Measurements from ENCODE around the gene IFNGR2.

IFNGR2 gene

DNA sequence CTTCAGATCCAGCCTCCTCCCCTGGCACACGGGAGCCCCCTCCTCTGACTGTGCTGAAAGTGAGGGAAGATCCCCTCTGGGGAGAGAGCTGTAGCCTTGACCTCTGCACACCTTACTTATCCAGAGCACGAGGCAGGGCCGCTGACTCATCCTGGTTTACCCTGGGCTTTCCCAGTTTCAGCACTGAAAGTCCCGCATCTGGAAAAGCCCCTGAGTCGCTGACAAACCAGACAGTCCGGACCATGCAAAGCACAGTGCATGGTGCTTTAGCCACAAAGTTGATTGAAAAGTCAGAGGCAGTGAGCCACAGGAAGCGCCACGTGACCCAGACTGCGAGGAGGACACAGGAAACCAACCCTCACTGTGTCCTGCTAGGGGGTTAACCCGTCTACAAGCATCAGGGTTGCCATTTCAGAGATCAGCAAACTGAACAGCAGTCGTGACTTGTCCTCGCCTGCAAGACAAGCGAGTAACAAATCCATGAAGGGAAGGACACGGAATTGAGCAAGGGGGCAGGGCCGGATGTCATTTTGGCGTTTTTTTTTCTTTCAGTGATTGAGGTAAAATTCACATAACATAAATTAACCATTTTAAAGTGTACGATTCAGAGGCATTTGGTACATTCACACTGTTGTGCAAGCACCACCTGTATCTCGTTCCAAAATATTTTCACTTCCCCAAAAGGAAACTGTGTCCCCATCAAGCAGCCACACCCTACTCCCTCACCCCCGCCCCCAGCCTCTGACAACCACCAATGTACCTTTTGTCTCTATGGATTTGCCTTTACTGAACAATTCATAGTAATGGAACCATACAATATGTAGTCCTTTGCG, 19.9 kb upstream of the IFNGR2 start:
- Histone ChIP-seq H3K36me3 (no peaks in the 10 kb centered on the region), H3K9me3 (replicated peaks in 1 of 11) (no peaks in the 10 kb centered on the region), H3K4me3 (peak overlapping the region; percentile 28 to 64 (median 46); a peak in 17 of 20 replicates), H4K20me1 (no peaks in the 10 kb centered on the region), H3K4me1 (peaks cover 57 to 100% (median 93%) of the 10 kb centered on the region in 10 experiments), H3K9ac (peak overlapping the region; percentile 78 to 93 (median 87)), H3K27me3 (no peaks in the 10 kb centered on the region), H3K27ac (peak overlapping the region; percentile 87 to 99 (median 97)), H3K4me2 (peak overlapping the region; percentile 87 to 98 (median 95))
- peak in 9 of 11 experiments; percentile 65 to 95 (median 90); a peak in 18 of 22 replicates for TF ChIP-seq Cebpa-rat (IDR thresholded peaks at IDR 0.05)

DNA sequence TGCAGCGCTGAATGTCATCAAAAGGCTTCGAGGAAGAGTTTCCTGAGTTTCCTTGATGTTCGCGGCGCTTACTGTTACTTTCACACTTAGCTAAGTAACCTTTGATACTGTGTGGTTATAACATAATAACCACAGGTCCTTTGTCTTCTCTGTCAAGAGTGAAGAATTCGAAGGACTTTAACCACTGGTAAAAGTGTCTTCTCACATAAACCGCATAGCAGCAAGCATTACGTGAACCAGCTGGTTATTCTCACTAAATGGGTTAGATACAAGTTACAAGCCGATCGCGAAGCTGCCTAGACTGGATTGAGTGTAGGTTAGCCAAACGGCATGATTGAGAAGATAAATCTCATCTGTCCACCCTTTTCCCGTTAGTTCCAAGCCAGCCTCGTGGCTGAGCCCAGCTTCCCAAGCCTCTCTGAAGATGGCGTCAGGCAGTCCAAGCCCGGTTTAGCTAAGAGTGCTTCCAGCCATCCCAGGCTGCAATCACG, 18.3 kb upstream of the IFNGR2 start:
- Histone ChIP-seq H4K20me1 (no peaks in the 10 kb centered on the region), H3K9ac (peak overlapping the region in 10 of 11 experiments; percentile 21 to 93 (median 87); a peak in 15 of 22 replicates), H3K4me2 (peak overlapping the region; percentile 87 to 98 (median 95)), H3K27me3 (no peaks in the 10 kb centered on the region), H3K27ac (peak overlapping the region; percentile 87 to 99 (median 97); a peak in 21 of 22 replicates), H3K4me1 (peaks cover 50 to 100% (median 90%) of the 10 kb centered on the region in 10 experiments), H3K9me3 (replicated peaks in 1 of 11) (no peaks in the 10 kb centered on the region), H3K4me3 (no peak overlapping the region), H3K36me3 (no peaks in the 10 kb centered on the region)
- TF ChIP-seq Cebpa-rat (IDR thresholded peaks at IDR 0.05), result no peak

DNA sequence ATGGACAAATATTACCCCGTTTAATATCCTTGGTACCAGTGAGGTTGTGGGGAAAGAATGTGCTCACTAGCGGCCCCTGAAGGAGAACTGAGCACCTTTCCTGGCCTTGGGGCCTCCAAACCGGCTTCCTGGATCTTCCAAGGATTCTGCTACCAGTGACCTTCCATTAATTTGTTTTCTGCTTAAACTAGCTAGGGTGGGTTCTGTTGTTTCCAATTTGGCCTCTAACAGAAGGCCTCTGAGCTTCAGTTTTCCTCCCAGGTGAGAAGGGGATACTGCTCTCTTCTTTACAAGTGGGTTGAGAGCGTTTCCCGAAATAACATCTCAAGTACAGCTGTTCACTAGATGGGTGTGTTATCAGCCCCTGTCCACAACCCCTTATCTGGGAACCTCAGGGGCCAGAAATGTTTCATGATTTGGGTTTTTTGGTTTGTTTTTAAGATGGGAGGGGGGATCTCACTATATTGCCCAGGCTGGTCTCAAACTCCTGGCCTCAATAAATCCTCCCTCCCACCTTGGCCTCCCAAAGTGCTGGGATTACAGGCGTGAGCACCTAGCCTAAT, 16.9 kb upstream of the IFNGR2 start:
- Histone ChIP-seq H3K27ac (peak overlapping the region in 9 of 11 experiments; percentile 36 to 99 (median 96); a peak in 17 of 22 replicates), H3K9me3 (replicated peaks in 1 of 11) (no peaks in the 10 kb centered on the region), H4K20me1 (no peaks in the 10 kb centered on the region), H3K4me3 (no peak overlapping the region), H3K9ac (peak overlapping the region in 2 of 11 experiments; percentile 24 to 33; a peak in 4 of 22 replicates), H3K27me3 (no peaks in the 10 kb centered on the region), H3K4me2 (peak overlapping the region in 6 of 11 experiments; percentile 50 to 97 (median 80); a peak in 10 of 22 replicates), H3K36me3 (no peaks in the 10 kb centered on the region), H3K4me1 (peaks cover 36 to 100% (median 84%) of the 10 kb centered on the region in 10 experiments)
- no peak for TF ChIP-seq Cebpa-rat (IDR thresholded peaks at IDR 0.05)

DNA sequence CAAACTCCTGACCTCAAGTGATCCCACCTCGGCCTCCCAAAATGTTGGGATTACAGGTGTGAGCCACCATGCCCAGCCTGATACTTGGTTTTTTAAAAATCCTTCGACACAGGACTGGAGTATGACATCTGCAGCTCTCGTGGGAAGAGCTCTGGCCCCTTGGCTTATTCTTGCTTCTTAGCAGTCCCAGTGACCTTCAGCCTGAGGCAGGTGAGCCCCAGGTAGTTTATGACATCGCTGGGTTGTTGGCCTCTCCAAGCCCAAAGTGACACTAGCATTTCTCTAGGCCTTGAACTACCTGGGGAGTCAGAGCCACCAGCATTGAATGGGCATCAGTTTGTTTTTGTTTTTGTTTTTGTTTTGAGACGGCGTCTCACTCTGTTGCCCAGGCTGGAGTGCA, 15.9 kb upstream of the IFNGR2 start:
- Histone ChIP-seq H3K27me3 (no peaks in the 10 kb centered on the region), H3K4me3 (no peak overlapping the region), H3K4me1 (peaks cover 26 to 100% (median 83%) of the 10 kb centered on the region in 10 experiments), H3K9ac (peak overlapping the region in 5 of 11 experiments; percentile 20 to 76 (median 71); a peak in 8 of 22 replicates), H3K4me2 (peak overlapping the region in 7 of 11 experiments; percentile 63 to 97 (median 76); a peak in 13 of 22 replicates), H3K9me3 (replicated peaks in 1 of 11) (no peaks in the 10 kb centered on the region), H3K36me3 (no peaks in the 10 kb centered on the region), H4K20me1 (no peaks in the 10 kb centered on the region), H3K27ac (peak overlapping the region in 10 of 11 experiments; percentile 47 to 99 (median 93); a peak in 20 of 22 replicates)
- TF ChIP-seq Cebpa-rat (IDR thresholded peaks at IDR 0.05), result no peak

DNA sequence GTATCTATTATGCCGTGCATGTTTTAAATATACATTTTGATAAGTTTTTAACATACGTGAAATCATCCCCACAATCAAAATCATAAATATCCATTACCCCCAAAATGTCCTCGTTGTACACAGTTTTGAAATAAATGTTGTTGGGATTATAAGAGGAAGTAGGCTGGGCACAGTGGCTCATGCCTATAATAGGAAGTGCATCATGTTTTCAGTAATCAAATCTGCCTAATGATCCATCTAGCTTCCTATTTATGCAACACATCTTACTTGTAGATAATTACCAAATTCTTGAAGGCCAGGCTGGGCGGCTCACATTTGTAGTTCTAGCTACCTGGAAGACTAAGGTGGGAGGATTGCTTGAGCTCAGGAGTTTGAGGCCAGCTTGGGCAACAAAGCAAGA, 15.0 kb upstream of the IFNGR2 start:
- peaks cover 17 to 100% (median 82%) of the 10 kb centered on the region in 10 experiments for H3K4me1 ChIP-seq
- H3K4me3 ChIP-seq, result no peak overlapping the region
- peak overlapping the region in 10 of 11 experiments; percentile 21 to 97 (median 74); a peak in 19 of 22 replicates for H3K4me2 ChIP-seq
- H3K9ac ChIP-seq, result peak overlapping the region in 8 of 11 experiments; percentile 21 to 76 (median 64); a peak in 14 of 22 replicates
- H3K27ac ChIP-seq, result peak overlapping the region; percentile 41 to 99 (median 90)
- no peaks in the 10 kb centered on the region for H3K36me3 ChIP-seq
- peak in 2 of 11 experiments; percentile 13 to 26; a peak in 1 of 22 replicates for TF ChIP-seq Cebpa-rat (IDR thresholded peaks at IDR 0.05)
- no peaks in the 10 kb centered on the region for H3K27me3 ChIP-seq
- H3K9me3 ChIP-seq (replicated peaks in 1 of 11), result no peaks in the 10 kb centered on the region
- H4K20me1 ChIP-seq, result no peaks in the 10 kb centered on the region

DNA sequence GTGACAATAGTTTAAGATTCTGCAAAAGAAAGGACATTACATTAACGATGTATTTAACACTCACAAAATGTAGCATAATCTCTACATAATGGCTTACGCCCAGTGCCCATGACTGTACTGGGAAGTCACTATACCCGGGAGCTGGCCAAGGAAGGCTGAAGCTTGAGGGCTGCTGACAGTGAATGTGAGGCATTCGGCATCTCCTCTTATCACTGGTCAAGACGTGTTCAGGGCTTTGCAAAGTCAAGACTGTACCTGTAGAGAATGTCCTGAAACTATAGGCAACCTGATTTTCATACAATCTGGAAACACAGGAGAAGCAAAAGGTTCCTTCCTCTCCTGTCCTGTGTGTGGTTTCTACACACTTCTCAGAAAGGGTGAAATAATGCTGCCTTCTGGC, 12.7 kb upstream of the IFNGR2 start:
- Histone ChIP-seq H3K4me2 (peak overlapping the region in 6 of 11 experiments; percentile 0 to 97 (median 84); a peak in 10 of 22 replicates), H3K9ac (peak overlapping the region in 2 of 11 experiments; percentile 17 to 57; a peak in 1 of 22 replicates), H3K36me3 (no peaks in the 10 kb centered on the region), H3K27ac (peak overlapping the region in 8 of 11 experiments; percentile 35 to 99 (median 90); a peak in 12 of 22 replicates), H4K20me1 (no peaks in the 10 kb centered on the region), H3K4me1 (peaks cover 0 to 100% (median 83%) of the 10 kb centered on the region in 10 experiments; a peak in 18 of 20 replicates), H3K9me3 (replicated peaks in 1 of 11) (peaks cover 0 to 13% (median 0%) of the 10 kb centered on the region in 11 experiments; a peak in 6 of 22 replicates), H3K27me3 (no peaks in the 10 kb centered on the region), H3K4me3 (no peak overlapping the region)
- TF ChIP-seq Cebpa-rat (IDR thresholded peaks at IDR 0.05), result no peak

DNA sequence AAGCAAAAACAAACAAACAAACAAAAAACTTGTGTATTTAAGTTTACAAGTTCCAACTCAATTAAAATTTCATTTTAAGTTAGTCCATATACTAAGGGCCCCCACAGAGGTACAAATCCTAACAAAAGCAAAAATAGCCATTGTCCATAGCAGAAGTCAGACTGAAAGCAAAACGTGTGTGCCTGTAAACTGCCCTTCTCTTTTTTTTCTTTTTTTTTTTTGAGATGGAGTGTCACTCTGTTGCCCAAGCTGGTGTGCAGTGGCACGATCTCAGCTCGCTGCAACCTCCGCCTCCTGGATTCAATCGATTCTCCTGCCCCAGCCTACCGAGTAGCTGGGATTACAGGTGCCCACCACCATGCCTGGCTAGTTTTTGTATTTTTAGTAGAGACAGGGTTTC, 11.6 kb upstream of the IFNGR2 start:
- peaks cover 0 to 13% (median 0%) of the 10 kb centered on the region in 11 experiments; a peak in 6 of 22 replicates for H3K9me3 ChIP-seq (replicated peaks in 1 of 11)
- peak overlapping the region in 10 of 11 experiments; percentile 2 to 99 (median 79); a peak in 15 of 22 replicates for H3K27ac ChIP-seq
- H4K20me1 ChIP-seq, result no peaks in the 10 kb centered on the region
- H3K4me2 ChIP-seq, result peak overlapping the region in 6 of 11 experiments; percentile 47 to 97 (median 84); a peak in 11 of 22 replicates
- peaks cover 0 to 100% (median 86%) of the 10 kb centered on the region in 10 experiments; a peak in 18 of 20 replicates for H3K4me1 ChIP-seq
- no peaks in the 10 kb centered on the region for H3K27me3 ChIP-seq
- no peaks in the 10 kb centered on the region for H3K36me3 ChIP-seq
- TF ChIP-seq Cebpa-rat (IDR thresholded peaks at IDR 0.05), result no peak
- H3K9ac ChIP-seq, result peak overlapping the region in 5 of 11 experiments; percentile 6 to 60 (median 51); a peak in 6 of 22 replicates
- H3K4me3 ChIP-seq, result no peak overlapping the region

DNA sequence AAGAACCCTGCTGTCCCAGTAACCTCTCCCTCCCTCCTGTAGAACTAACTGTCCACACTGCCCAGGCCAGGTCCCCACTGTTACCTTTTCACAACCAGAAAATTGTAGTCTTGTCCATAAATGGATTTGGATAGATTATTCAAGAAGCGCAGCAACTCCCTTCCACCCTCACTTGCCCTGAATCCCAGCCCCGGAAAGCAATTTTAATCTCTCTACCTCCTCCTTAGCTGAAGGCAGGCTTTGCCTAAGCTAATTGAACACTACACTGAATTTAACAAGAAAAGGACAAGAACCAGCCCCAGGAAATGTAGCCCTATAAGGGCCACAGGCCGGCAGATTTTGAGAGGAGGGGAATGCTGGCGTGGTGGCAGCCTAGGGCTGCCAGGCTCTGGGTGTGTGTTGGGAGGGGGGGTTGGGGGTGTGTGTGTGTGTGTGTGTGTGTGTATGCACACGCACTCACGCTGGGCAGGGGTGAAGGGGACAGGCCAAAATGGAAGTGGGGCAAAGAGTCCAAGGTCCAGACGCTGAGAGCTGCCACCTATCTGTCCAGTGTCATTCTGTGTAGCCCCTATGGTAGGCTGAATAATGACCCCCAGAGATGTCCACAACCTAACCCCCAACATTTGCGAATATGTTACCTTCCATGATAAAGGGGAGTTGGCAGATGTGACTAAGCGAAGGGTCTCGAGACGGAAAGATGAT, 10.8 kb upstream of the IFNGR2 start:
- no peaks in the 10 kb centered on the region for H4K20me1 ChIP-seq
- peak overlapping the region in 8 of 11 experiments; percentile 66 to 97 (median 77); a peak in 15 of 22 replicates for H3K4me2 ChIP-seq
- no peaks in the 10 kb centered on the region for H3K27me3 ChIP-seq
- no peak overlapping the region for H3K4me3 ChIP-seq
- peaks cover 0 to 13% (median 0%) of the 10 kb centered on the region in 11 experiments; a peak in 6 of 22 replicates for H3K9me3 ChIP-seq (replicated peaks in 1 of 11)
- peak overlapping the region; percentile 2 to 99 (median 69); a peak in 19 of 22 replicates for H3K27ac ChIP-seq
- peak overlapping the region in 5 of 11 experiments; percentile 6 to 61 (median 57); a peak in 8 of 22 replicates for H3K9ac ChIP-seq
- no peak for TF ChIP-seq Cebpa-rat (IDR thresholded peaks at IDR 0.05)
- no peaks in the 10 kb centered on the region for H3K36me3 ChIP-seq
- H3K4me1 ChIP-seq, result peaks cover 0 to 100% (median 87%) of the 10 kb centered on the region in 10 experiments; a peak in 18 of 20 replicates

Data from BLaER1 treated with 17β-estradiol and CSF1 and Interleukin-3, amounts not matched to agents 10 nM and 100 nM (cell line).